GM12878 (cell line): ENCODE results near the gene MRPS14. TPM values are rescaled to one million over a fixed set of nuclear protein-coding genes. Genes with fewer than 3 reads are reported as not detected.

ENCODE experiments used
- BHLHE40 ChIP-seq, 2 experiments: fragments of 450-650 bp in 1 of 2; IDR thresholded peaks; 2 replicates each; pipeline ENCODE4 v1.6.1; 2011 to 2017; ENCODE audit warnings: low read depth in 2 of 2, borderline replicate concordance in 1 of 2, improper control_type of control experiment in 1 of 2, low read length in 1 of 2, mild to moderate bottlenecking in 1 of 2
- CEBPZ ChIP-seq: fragments of 150-350 bp; IDR thresholded peaks from 2 replicates; pipeline ENCODE4 v1.6.1; 2016; ENCODE audit warnings: low read depth, low read length
- DPF2 ChIP-seq: fragments of 450-650 bp; IDR thresholded peaks from 2 replicates; pipeline ENCODE4 v1.6.1; 2017; ENCODE audit warnings: mild to moderate bottlenecking
- LARP7 ChIP-seq: fragments of 450-650 bp; IDR thresholded peaks from 2 replicates; pipeline ENCODE4 v1.6.1; 2017; ENCODE audit warnings: mild to moderate bottlenecking
- NFYA ChIP-seq: IDR thresholded peaks from 2 replicates; pipeline ENCODE4 v1.6.1; 2011; ENCODE audit warnings: low read depth, mild to moderate bottlenecking, low read length, improper control_type of control experiment, borderline replicate concordance
- NR2C2 ChIP-seq: IDR thresholded peaks from 2 replicates; pipeline ENCODE4 v1.6.1; 2011; ENCODE audit warnings: borderline replicate concordance, low read depth; ENCODE audit not compliant: control insufficient read depth, insufficient read length
- NRF1 ChIP-seq: conservative IDR thresholded peaks from 2 replicates; pipeline ENCODE4 v1.6.1; 2011; ENCODE audit warnings: mild to moderate bottlenecking, low read depth, low read length, improper control_type of control experiment
- SIN3A ChIP-seq: IDR thresholded peaks from 2 replicates; pipeline ENCODE4 v1.6.1; 2012; ENCODE audit warnings: low read depth, low read length, improper control_type of control experiment
- TCF3 ChIP-seq: IDR thresholded peaks from 2 replicates; pipeline ENCODE4 v1.6.1; 2012; ENCODE audit warnings: low read depth, mild to moderate bottlenecking, low read length, borderline replicate concordance; ENCODE audit not compliant: insufficient read depth
- ZNF687 ChIP-seq: fragments of 450-650 bp; IDR thresholded peaks from 2 replicates; pipeline ENCODE4 v1.6.1; 2017; ENCODE audit warnings: mild to moderate bottlenecking, moderate library complexity
- polyA plus RNA-seq, 11 experiments: library from polyadenylated mRNA; depleted of rRNA in 4 of 11; unstranded in 6 of 11; stranded (reverse) in 5 of 11; fragments of >200 nt; fragmentation: Nextera tagmentation in 4 of 11; fragmentation: Illumina TruSeq in 1 of 11; extraction: Ambion mirVana in 4 of 11; extraction: Trizol in 1 of 11; gene quantifications; 1 replicate in 1 of 11; 2 replicates in 10 of 11; pipeline versions ENCODE4 v1.2.1 to v1.2.3, GENCODE V29; 2011 to 2016; ENCODE audit warnings: inconsistent platforms in 2 of 11, missing spikeins in 2 of 11, low read depth in 1 of 11
- total RNA-seq, 4 experiments: library from RNA; depleted of rRNA in 3 of 4; stranded (reverse); fragments of >200 nt in 3 of 4; fragmentation: Illumina TruSeq in 1 of 4; extraction: Trizol in 1 of 4; gene quantifications; 2 replicates each; pipeline versions ENCODE4 v1.2.1 to v1.2.3, GENCODE V29; 2013 to 2021
- TF ChIP-seq, protein P1 (sequence below): fragments of 450-650 bp; IDR thresholded peaks from 2 replicates; pipeline ENCODE4 v1.6.1; 2016; ENCODE audit warnings: mild to moderate bottlenecking
- TF ChIP-seq, protein P2 (sequence below): IDR thresholded peaks from 2 replicates; pipeline ENCODE4 v1.6.1; 2012; ENCODE audit warnings: mild to moderate bottlenecking, low read depth, low read length

Gene MRPS14
- total and polyA plus RNA-seq, 10 of the 15 experiments (the other 5 are each of a cell fraction or from before 2014, with no cell fraction given), result 31.1 to 224 (median 50.4) TPM

DNA sequence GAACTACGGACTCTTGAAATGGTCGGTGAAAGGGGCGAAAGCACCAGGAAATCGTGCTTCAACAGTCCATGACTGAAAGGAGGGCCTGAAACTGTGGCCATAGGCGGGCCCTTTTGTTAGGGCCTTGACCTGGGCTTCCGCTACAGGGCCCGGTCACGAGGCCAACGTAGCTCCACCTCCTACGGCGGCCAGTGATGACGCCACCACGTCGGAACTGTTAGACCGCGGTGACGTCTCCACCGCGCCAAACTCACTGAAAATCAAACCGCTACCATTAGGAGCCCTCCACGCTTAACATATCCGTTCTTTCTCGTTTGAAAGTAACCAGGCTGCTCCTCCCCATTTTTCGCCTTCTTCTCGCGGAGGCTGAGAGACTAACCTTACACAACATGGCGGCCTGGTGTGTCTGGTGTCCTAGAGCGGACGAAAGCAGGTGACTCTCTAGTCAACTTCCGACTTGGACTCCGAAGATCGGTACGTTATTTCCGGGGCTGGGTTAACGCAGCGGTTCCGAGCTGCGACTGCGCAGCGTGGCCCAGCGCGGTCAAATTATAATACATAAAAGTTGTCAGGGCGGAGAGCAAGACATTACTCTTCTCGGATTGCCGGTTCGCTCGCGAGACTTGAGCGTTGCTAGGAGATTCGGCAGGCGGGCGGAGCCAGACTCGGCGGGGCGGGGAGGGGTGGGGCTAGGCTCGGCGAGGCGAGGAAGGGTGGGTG is 23.8 kb downstream of the MRPS14 start (continued):
- peak; percentile 77 for TF ChIP-seq LARP7
- 0 out of 2 replicates have a peak, but pooled peaks have one; percentile 34 for TF ChIP-seq DPF2
- peak; percentile 40; the same call in 1 of the 2 replicates for TF ChIP-seq TCF3
- TF ChIP-seq BHLHE40 (IDR thresholded peaks at IDR 0.05; ENCODE audit: borderline replicate concordance in 1 of 2, low read depth in 2 of 2, low read length in 1 of 2), result peak; percentile 15 to 72; a peak in 2 of 4 replicates
- TF ChIP-seq, protein P1, sequence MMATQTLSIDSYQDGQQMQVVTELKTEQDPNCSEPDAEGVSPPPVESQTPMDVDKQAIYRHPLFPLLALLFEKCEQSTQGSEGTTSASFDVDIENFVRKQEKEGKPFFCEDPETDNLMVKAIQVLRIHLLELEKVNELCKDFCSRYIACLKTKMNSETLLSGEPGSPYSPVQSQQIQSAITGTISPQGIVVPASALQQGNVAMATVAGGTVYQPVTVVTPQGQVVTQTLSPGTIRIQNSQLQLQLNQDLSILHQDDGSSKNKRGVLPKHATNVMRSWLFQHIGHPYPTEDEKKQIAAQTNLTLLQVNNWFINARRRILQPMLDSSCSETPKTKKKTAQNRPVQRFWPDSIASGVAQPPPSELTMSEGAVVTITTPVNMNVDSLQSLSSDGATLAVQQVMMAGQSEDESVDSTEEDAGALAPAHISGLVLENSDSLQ, result peak; percentile 59
- no peak for TF ChIP-seq NR2C2
- 0 out of 2 replicates have a peak, but pooled peaks have one; percentile 3 for TF ChIP-seq SIN3A
- TF ChIP-seq NRF1, result peak; percentile 98
- TF ChIP-seq ZNF687, result peak; percentile 96
- TF ChIP-seq NFYA, result no peak
- TF ChIP-seq, protein P2, sequence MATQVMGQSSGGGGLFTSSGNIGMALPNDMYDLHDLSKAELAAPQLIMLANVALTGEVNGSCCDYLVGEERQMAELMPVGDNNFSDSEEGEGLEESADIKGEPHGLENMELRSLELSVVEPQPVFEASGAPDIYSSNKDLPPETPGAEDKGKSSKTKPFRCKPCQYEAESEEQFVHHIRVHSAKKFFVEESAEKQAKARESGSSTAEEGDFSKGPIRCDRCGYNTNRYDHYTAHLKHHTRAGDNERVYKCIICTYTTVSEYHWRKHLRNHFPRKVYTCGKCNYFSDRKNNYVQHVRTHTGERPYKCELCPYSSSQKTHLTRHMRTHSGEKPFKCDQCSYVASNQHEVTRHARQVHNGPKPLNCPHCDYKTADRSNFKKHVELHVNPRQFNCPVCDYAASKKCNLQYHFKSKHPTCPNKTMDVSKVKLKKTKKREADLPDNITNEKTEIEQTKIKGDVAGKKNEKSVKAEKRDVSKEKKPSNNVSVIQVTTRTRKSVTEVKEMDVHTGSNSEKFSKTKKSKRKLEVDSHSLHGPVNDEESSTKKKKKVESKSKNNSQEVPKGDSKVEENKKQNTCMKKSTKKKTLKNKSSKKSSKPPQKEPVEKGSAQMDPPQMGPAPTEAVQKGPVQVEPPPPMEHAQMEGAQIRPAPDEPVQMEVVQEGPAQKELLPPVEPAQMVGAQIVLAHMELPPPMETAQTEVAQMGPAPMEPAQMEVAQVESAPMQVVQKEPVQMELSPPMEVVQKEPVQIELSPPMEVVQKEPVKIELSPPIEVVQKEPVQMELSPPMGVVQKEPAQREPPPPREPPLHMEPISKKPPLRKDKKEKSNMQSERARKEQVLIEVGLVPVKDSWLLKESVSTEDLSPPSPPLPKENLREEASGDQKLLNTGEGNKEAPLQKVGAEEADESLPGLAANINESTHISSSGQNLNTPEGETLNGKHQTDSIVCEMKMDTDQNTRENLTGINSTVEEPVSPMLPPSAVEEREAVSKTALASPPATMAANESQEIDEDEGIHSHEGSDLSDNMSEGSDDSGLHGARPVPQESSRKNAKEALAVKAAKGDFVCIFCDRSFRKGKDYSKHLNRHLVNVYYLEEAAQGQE, result no peak
- TF ChIP-seq CEBPZ, result no peak
